Activated CD8-positive, alpha-beta memory T cell treated with anti-CD3 and anti-CD28 coated beads, Interleukin-2, amount 50 U/mL, for 1 hour (primary cell): ENCODE data around the gene ARHGAP10.

Experiments
- DNase-seq: peaks from one replicate; pipeline ENCODE4 v3.0.0-alpha.2; 2020; ENCODE audit errors: extremely low read depth

Gene ARHGAP10

GRCh38 chr4:147733716-147734344 is 1.9 kb downstream of the ARHGAP10 start:
- DNase-seq: no peak

- no peak for DNase-seq
These were observed 2.6 kb downstream of the ARHGAP10 start for GRCh38 chr4:147734496-147734895.

DNA sequence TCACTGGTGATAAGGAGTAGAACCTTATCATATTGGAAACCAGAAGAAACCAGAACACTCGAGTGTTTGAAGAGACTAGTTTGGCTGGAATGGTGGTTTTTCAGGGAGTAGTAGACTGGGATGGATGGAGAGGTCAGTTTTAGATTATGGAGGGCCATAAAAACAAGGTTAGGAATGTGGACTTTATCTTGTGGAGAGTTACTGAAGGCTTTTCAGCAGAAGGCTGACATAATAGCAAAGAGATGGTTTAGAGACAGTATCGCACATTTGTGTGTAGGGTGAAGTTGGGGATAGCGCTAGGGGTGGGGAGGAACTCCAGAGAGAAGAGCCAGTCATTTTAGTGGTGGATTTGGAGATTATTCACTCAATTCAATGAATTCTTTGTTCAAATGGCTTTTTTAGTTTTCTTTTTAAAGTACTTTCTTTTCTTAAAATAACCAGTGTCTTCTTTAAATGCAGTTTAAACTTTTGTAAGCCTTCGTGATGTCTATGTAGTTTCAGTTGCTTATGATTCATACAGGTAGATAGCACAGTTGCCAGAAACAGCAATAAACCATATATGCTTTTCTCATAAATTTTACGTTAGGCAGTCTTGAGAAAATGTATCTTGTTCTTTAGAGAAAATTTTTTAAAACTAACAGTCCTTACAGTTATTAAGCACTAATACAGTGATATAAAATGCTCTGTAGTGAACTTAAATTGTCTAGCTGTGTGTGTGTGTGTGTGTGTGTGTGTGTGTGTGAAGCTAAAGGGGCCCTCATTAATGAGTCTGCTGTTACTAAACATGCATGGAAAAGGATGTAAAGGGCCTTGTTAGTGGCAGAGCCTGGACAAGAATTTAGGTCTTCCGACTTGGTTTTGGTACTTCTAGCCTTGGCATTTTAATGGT is 3.8 kb downstream of the ARHGAP10 start:
- DNase-seq: no peak

- DNase-seq: no peak
These were observed 4.6 kb downstream of the ARHGAP10 start for GRCh38 chr4:147736458-147736857.

GRCh38 chr4:147737623-147738022 is 5.7 kb downstream of the ARHGAP10 start:
- DNase-seq: no peak

DNA sequence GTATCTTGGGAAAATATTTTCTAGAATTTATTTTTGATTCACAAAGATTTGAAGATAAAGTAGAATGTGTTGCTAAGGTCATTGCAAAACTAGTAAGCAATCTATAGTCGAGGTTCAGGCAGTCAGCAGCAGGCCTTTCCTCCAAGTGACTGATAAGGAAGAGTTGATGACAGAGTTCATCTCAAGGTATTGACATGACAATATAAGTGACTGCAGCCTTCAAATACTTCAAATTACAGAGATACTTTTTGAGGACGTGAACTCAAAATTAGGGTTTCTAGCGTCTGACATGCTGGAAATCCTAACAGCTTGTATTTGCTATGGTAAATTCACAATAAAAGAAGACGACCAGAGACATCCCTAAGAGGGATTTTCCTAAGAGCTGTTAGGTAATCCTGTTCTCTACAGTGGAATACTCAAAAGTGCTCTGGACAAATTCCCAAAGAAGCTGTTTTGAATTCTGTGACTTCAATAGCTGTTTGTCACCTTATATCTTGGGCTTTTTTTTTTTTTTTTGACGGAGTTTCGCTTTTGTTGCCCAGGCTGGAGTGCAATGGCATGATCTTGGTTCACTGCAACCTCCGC is 7.4 kb downstream of the ARHGAP10 start:
- DNase-seq: no peak

DNA sequence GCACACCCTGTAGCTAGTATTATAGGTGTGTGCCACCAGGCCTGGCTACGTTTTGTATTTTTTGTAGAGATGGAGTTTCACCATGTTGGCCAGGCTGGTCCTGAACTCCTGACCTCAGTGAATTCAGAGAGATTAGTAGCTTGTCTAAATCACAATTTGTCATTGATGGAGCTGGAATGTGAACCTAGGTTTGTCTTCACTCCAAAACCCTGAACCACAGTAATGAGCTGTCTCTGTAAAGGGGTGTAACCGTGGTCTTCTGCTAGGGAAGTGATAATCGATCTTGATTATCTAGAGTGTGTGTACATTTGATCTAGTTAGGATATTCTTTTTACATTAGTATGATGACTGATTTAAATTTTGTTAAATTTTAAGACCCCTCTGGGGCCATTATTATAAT is 8.3 kb downstream of the ARHGAP10 start:
- no peak for DNase-seq

GRCh38 chr4:147741190-147741788 is 9.4 kb downstream of the ARHGAP10 start:
- no peak for DNase-seq

GRCh38 chr4:147747787-147748454 is 16.0 kb downstream of the ARHGAP10 start:
- no peak for DNase-seq

GRCh38 chr4:147749811-147750321 is 18.0 kb downstream of the ARHGAP10 start:
- DNase-seq: no peak

DNA sequence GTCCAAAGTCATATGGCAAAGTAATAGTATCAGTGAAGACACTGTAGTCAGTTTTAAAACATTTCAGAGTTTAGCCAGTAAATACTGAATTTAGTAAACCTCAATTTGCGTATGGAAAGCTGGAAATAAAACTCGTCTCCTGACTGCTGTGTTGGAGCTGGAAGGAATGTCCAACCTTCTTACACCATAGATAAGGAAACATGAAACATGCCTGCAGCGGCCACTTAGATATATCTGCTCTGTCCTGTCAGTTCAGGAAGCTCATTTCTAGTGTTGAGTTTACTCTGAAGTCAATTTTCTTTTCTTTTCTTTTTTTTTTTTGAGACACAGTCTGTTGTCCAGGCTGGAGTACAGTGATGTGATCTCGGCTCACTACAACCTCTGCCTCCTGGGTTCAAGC is 21.2 kb downstream of the ARHGAP10 start:
- no peak for DNase-seq

- no peak for DNase-seq
These were observed 22.2 kb downstream of the ARHGAP10 start for GRCh38 chr4:147754037-147754445.

DNA sequence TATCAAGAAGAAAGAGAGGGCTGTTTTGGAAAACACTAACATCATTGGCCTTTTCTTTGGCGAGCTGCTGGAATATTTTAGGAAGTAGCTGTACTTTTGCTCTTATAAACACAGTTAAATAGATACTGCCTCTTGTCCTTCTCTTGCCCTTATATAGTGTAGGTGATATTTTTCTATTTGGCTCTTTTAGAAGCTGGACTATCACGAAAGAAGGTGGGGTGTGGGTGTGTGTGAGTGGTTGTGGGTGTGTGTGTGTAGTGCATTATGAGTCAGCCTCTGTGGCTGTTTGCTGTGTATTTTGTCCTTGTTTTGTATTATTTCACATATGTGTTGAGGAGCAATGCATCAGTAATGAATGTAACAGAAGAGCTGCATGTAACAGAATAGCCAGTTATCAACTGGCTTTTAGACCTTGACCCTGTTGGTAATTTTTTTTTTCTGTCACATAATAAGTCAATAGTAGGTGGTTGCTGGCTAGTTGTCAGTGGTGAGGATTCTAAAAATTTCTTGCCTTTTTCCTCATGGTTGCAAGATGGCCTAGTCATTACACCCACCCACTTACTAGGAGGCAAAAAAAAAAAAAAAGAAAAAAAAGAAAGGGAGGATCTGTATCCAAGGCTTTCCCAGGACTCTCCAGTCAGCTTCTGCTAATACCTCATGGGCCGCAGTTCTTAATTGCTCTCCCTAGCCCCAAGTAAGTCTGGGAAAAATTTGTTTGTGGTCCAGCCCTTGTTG is 23.8 kb downstream of the ARHGAP10 start:
- DNase-seq: no peak

GRCh38 chr4:147756417-147756816 is 24.5 kb downstream of the ARHGAP10 start:
- DNase-seq: no peak

GRCh38 chr4:147760176-147760575 is 28.3 kb downstream of the ARHGAP10 start:
- no peak for DNase-seq

DNA sequence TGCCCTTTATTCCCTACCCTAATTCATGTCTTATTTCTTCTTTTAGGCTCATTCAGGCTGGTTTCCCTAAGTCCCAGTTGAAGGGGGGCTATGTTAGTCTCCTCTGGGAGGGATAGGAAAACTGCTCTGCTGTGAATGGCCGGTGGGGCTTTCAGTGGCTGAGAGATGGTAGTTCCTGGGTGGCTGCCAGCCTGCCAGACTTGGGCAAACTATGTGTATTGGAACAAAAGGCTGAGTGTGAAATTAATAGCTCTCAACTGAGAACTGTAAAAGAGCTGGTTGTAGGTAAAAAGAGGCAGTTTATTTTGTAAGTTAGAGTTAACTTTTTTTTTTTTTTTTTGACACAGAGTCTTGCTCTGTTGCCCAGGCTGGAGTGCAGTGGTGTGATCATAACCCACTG is 28.8 kb downstream of the ARHGAP10 start:
- no peak for DNase-seq

- DNase-seq: no peak
These were observed 29.5 kb downstream of the ARHGAP10 start for GRCh38 chr4:147761218-147761883.

DNA sequence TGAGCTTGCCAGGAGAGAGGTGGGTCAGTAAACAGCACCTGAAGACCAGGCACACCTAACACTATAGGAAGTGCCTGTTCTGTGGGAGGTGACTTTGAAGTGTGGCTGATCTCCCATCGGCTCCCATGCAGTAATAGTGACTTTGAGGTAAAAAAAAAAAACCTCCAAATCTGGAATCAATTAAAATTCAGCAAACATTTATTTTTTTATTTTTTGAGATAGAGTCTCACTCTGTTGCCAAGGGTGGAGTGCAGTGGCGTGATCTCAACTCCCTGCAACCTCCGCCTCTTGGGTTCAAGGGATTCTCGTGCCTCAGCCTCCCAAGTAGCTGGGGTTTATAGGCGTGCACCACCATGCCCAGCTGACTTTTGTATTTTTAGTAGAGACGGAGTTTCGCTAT is 32.4 kb downstream of the ARHGAP10 start:
- no peak for DNase-seq

GRCh38 chr4:147765121-147765529 is 33.2 kb downstream of the ARHGAP10 start:
- DNase-seq: no peak

GRCh38 chr4:147768113-147768512 is 36.2 kb downstream of the ARHGAP10 start:
- DNase-seq: no peak
